ENCODE results near the gene CEP128. TPM values are rescaled to one million over a fixed set of nuclear protein-coding genes. Genes with fewer than 3 reads are reported as not detected.

CEP128 gene
- total RNA-seq, 4 donors from 2014 or later: 3.8 to 12.0 (median 6.0) TPM

DNA sequence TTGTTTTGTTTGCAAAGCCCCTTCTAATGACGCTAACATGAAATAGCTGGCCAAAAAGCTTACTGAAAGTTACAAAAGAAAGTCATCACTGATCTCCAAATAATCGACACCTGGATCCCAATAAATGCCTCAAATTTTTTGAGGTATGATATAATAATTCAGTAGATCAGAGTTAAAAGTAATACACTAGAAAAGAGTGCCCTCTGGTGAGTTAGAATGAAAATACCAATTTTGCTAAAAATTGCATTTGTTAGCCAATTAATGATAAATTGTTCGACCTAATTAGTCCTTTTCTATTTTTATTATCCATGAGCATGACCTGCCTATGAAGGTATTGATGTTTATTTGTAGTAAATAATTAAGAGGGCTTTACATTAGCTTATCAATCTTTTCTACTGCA, 78.6 kb downstream of the CEP128 start:
- no peaks in the 10 kb centered on the region for H3K4me1 ChIP-seq
- no peak for ATAC-seq
- H3K27me3 ChIP-seq: no peaks in the 10 kb centered on the region
- WGBS, 2 donors (ENCODE audit: low coverage in 1 of 2): 72 to 77% methylated on average over 3 of the region's 3 CpGs
- no peak for TF ChIP-seq EP300 (IDR thresholded peaks at IDR 0.05)
- TF ChIP-seq POLR2AphosphoS5 (IDR thresholded peaks at IDR 0.05): no peak
- TF ChIP-seq, protein P1, sequence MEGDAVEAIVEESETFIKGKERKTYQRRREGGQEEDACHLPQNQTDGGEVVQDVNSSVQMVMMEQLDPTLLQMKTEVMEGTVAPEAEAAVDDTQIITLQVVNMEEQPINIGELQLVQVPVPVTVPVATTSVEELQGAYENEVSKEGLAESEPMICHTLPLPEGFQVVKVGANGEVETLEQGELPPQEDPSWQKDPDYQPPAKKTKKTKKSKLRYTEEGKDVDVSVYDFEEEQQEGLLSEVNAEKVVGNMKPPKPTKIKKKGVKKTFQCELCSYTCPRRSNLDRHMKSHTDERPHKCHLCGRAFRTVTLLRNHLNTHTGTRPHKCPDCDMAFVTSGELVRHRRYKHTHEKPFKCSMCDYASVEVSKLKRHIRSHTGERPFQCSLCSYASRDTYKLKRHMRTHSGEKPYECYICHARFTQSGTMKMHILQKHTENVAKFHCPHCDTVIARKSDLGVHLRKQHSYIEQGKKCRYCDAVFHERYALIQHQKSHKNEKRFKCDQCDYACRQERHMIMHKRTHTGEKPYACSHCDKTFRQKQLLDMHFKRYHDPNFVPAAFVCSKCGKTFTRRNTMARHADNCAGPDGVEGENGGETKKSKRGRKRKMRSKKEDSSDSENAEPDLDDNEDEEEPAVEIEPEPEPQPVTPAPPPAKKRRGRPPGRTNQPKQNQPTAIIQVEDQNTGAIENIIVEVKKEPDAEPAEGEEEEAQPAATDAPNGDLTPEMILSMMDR (IDR thresholded peaks at IDR 0.05): peak in 1 of 4 experiments; percentile 17
- no peak for TF ChIP-seq POLR2A (IDR thresholded peaks at IDR 0.05)
- peaks cover 0 to 18% (median 3%) of the 10 kb centered on the region in 3 donors for H3K9me3 ChIP-seq
- H3K36me3 ChIP-seq: peaks cover 0 to 5% of the 10 kb centered on the region in 2 donors
- H3K27ac ChIP-seq: no peak overlapping the region
- no peak overlapping the region for H3K4me3 ChIP-seq

DNA sequence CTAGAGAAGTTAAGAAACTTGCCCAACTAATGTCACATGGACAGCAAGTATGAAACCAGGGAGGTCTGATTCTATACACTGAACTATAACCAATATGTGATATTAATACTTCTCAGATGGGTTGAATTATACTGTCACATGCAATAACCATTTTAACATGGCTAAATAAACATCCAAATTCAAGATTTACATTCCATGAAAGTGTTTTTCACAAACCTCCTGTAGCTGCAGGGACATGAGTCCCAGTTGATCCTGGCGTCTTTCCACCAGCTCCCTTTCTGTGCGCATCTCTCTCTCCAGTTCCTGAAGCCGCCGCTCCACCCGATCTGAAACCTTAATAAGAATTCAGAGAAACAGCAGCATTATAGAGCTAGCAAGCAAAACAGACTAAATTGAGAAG, 79.0 kb downstream of the CEP128 start:
- H3K4me1 ChIP-seq: no peaks in the 10 kb centered on the region
- peaks cover 0 to 5% of the 10 kb centered on the region in 2 donors for H3K36me3 ChIP-seq
- TF ChIP-seq, protein P1 (IDR thresholded peaks at IDR 0.05): no peak
- no peak overlapping the region for H3K4me3 ChIP-seq
- WGBS, 2 donors (ENCODE audit: low coverage in 1 of 2): 92 to 93% methylated on average over 5 of the region's 5 CpGs
- no peaks in the 10 kb centered on the region for H3K27me3 ChIP-seq
- H3K9me3 ChIP-seq: peaks cover 0 to 13% (median 3%) of the 10 kb centered on the region in 3 donors
- no peak overlapping the region for H3K27ac ChIP-seq
- ATAC-seq: no peak

DNA sequence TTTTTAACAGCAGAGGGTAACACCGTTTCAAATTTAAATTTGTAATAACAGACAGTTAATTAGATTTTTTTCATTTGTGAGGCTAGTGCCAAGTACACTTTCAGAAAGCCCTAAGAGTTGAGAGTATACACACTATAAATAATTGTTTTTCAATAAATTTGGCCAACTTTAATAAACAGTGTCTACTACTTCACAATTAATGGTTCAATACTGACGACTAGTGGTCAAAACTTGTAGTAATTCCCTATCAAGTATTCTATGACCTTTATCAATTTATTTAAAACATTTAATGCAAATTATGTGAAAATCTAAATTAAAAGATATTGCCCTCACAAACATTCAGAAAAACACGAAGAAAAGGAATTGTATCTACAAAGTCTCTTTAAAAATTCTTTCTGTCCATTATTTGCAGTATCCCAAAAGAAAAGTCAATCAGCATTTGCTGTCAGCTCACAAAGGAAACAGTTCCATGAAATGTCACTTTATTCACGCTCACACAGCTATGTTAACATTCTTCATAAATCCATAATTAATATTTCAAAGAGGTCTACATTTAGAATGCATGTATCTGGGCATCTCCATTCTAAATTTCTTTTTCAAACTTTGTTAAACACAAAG, 91.2 kb downstream of the CEP128 start:
- 6 to 20% methylated on average over 4 of the region's 4 CpGs for WGBS, 2 donors (ENCODE audit: low coverage in 1 of 2)

DNA sequence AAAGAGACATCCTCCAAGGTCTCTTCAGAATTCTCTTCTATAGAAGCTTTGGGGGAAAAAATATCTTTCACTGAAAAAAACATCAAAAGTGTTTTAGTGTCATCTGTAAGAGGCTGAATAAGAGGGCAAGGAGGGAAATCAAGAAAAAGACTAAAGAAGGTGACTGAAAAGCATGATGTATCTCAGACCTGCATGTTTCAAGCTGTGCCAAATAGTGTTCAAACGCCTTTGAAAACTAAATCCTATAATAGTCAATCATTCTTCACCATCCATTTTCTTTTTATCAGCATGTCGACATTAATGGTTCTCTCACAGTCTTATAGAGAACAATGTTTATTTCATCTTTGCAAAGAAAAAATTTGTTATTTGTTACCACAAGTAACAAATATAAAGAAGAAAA, 94.5 kb downstream of the CEP128 start:
- ATAC-seq: no peak
- Histone ChIP-seq H3K4me3 (no peak overlapping the region), H3K4me1 (peaks cover 0 to 3% (median 0%) of the 10 kb centered on the region in 3 donors), H3K36me3 (no peaks in the 10 kb centered on the region), H3K27me3 (no peaks in the 10 kb centered on the region), H3K27ac (no peak overlapping the region), H3K9me3 (no peaks in the 10 kb centered on the region)
- WGBS, 2 donors (ENCODE audit: low coverage in 1 of 2): 85 to 95% methylated on average over 2 of the region's 2 CpGs
- TF ChIP-seq POLR2AphosphoS5 (IDR thresholded peaks at IDR 0.05) (no peak), POLR2A (IDR thresholded peaks at IDR 0.05) (no peak), EP300 (IDR thresholded peaks at IDR 0.05) (no peak)
- TF ChIP-seq, protein P1 (IDR thresholded peaks at IDR 0.05): no peak

More for the DNA sequence above, 91.2 kb downstream of the CEP128 start:
- ATAC-seq: no peak
- H3K9me3 ChIP-seq: no peaks in the 10 kb centered on the region
- TF ChIP-seq EP300 (IDR thresholded peaks at IDR 0.05): no peak
- TF ChIP-seq, protein P1 (IDR thresholded peaks at IDR 0.05): peak; percentile 55 to 75 (median 70)
- H3K27me3 ChIP-seq: no peaks in the 10 kb centered on the region
- no peaks in the 10 kb centered on the region for H3K36me3 ChIP-seq
- no peak overlapping the region for H3K4me3 ChIP-seq
- H3K27ac ChIP-seq: no peak overlapping the region
- peaks cover 0 to 3% (median 0%) of the 10 kb centered on the region in 3 donors for H3K4me1 ChIP-seq

DNA sequence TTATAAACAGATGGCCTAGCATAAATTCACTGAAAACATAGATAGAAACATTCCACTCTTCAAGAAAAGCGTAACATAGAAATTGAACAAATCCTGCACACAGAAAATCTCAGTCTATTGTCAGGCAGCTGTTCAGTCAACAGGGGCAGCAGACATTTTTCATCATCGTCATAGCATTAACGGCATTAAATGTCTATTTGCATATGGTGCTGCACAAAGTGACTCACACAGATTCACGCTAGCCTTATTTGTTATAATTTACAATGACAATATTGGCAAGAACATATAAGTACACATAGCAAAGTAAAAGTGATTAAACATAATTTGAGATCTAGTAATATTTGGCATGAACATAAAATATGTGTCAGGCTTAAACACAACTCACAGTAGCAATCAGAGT, 95.7 kb downstream of the CEP128 start:
- Histone ChIP-seq H3K4me1 (peaks cover 0 to 3% (median 0%) of the 10 kb centered on the region in 3 donors), H3K9me3 (no peaks in the 10 kb centered on the region), H3K27ac (no peak overlapping the region), H3K36me3 (no peaks in the 10 kb centered on the region), H3K4me3 (no peak overlapping the region), H3K27me3 (no peaks in the 10 kb centered on the region)
- ATAC-seq: no peak
- WGBS, 2 donors (ENCODE audit: low coverage in 1 of 2): 95% methylated on average over 4 of the region's 4 CpGs
- no peak for TF ChIP-seq POLR2A (IDR thresholded peaks at IDR 0.05)
- no peak for TF ChIP-seq POLR2AphosphoS5 (IDR thresholded peaks at IDR 0.05)
- TF ChIP-seq EP300 (IDR thresholded peaks at IDR 0.05): no peak
- TF ChIP-seq, protein P1 (IDR thresholded peaks at IDR 0.05): no peak

All from gastroesophageal sphincter (tissue), 4 donors.